HepG2 (cell line): ENCODE measurements around the gene UGGT1. TPM values are rescaled to one million over a fixed set of nuclear protein-coding genes. Genes with fewer than 3 reads are reported as not detected.
A peak's percentile ranks its signal among the peaks of the same experiment; 100 is the strongest.

Source experiments
- ATAC-seq: fragments of 200-7000 bp; cut with Tn5 transposase; 3 replicates; pipeline ENCODE4 v1.9.1; 2020; ENCODE audit warnings: mild to moderate bottlenecking, moderate library complexity
- BruUV-seq: library from RNA; stranded (reverse); fragments of 400-500 nt; replicated peaks from 2 replicates; lab custom pipeline; 2021; lab: Mats Ljungman, UMichigan
- CTCF ChIA-PET: fragments of 300-600 bp; formaldehyde crosslinking; extraction: SDS; loops from one replicate; lab custom pipeline; 2021; ENCODE audit warnings: low total read pairs, inconsistent platforms, low intra/inter-chr PET ratio; lab: Yijun Ruan, JAX
- POLR2A ChIA-PET: fragments of 350-600 bp; sonication (Branson Sonifier 250); formaldehyde crosslinking; loops from one replicate; lab custom pipeline; 2020; ENCODE audit warnings: antibody characterized with exemption, inconsistent platforms; lab: Yijun Ruan, JAX
- DNase-seq: peaks from one replicate; pipeline ENCODE4 v3.0.0-alpha.2; 2015; ENCODE audit warnings: low spot score
- FAIRE-seq: peaks from 3 replicates; lab custom pipeline; 2011; peaks lifted over from hg19 to GRCh38; lab: Jason Lieb, UNC
- H2AFZ ChIP-seq: one replicate; pipeline ENCODE4 v1.6.1; 2011; ENCODE audit warnings: low read length, inconsistent platforms
- H3K27ac ChIP-seq: fragments of 300-600 bp; 3 replicates; pipeline ENCODE4 v1.8.0; 2011; ENCODE audit warnings: mixed run types, mild to moderate bottlenecking, mixed read lengths, low read length, inconsistent platforms; ENCODE audit not compliant: insufficient read depth; ENCODE audit errors: extremely low read length
- H3K27me3 ChIP-seq, 2 experiments: fragments of 200-600 bp in 1 of 2; 2 replicates in 1 of 2; 3 replicates in 1 of 2; pipeline versions ENCODE4 v1.6.0 to v1.8.0; 2011; ENCODE audit warnings: low read length in 2 of 2, mild to moderate bottlenecking in 2 of 2, moderate library complexity in 2 of 2, inconsistent platforms in 1 of 2; ENCODE audit not compliant: insufficient read depth in 2 of 2, control insufficient read depth in 1 of 2
- H3K36me3 ChIP-seq, 2 experiments: fragments of 200-600 bp in 1 of 2; replicated peaks in 1 of 2; 2 replicates in 1 of 2; 3 replicates in 1 of 2; pipeline versions ENCODE4 v1.5.1 to v1.8.0; 2011; ENCODE audit warnings: low read length in 2 of 2, inconsistent platforms in 1 of 2; ENCODE audit not compliant: insufficient read depth in 2 of 2, control insufficient read depth in 1 of 2
- H3K4me1 ChIP-seq: 2 replicates; pipeline ENCODE4 v1.5.1; 2012; ENCODE audit warnings: low read length, inconsistent platforms; ENCODE audit not compliant: insufficient read depth
- H3K4me2 ChIP-seq: 2 replicates; pipeline ENCODE4 v1.6.0; 2011; ENCODE audit warnings: low read depth, low read length, inconsistent platforms
- H3K4me3 ChIP-seq, 3 experiments: fragments of 200-600 bp in 1 of 3; sonication (generic), shearing (Covaris generic) in 1 of 3; replicated peaks in 1 of 3; 2 replicates each; pipeline ENCODE4 v1.5.1; 2011 to 2016; ENCODE audit warnings: low read length in 3 of 3, inconsistent platforms in 2 of 3, low read depth in 2 of 3, mild to moderate bottlenecking in 2 of 3, control low read depth in 1 of 3, mixed read lengths in 1 of 3; ENCODE audit not compliant: insufficient read depth in 1 of 3
- H3K79me2 ChIP-seq: one replicate; pipeline ENCODE4 v1.6.1; 2011; ENCODE audit warnings: low read length, inconsistent platforms; ENCODE audit not compliant: insufficient read depth
- H3K9ac ChIP-seq: 2 replicates; pipeline ENCODE4 v1.6.0; 2011; ENCODE audit warnings: mild to moderate bottlenecking, low read depth, low read length, inconsistent platforms; ENCODE audit not compliant: insufficient read depth
- H3K9me3 ChIP-seq: 2 replicates; pipeline ENCODE4 v1.5.1; 2012; ENCODE audit warnings: mild to moderate bottlenecking, low read length
- H4K20me1 ChIP-seq: 2 replicates; pipeline ENCODE4 v1.6.0; 2011; ENCODE audit warnings: inconsistent platforms, mild to moderate bottlenecking, low read length, moderate library complexity; ENCODE audit not compliant: insufficient read depth
- BHLHE40 ChIP-seq: IDR thresholded peaks from 2 replicates; pipeline ENCODE4 v1.6.1; 2011; ENCODE audit warnings: low read length, improper control_type of control experiment
- CCDC6 ChIP-seq: sonication (generic); formaldehyde crosslinking; IDR thresholded peaks from 2 replicates; pipeline ENCODE4 v1.8.1; 2022; ENCODE audit warnings: mild to moderate bottlenecking, missing genetic modification reagents, moderate library complexity
- EP300 ChIP-seq, 3 experiments: sonication (generic) in 1 of 3; formaldehyde crosslinking in 1 of 3; IDR thresholded peaks; 2 replicates each; pipeline versions ENCODE4 v1.5.1 to v1.6.1; 2011 to 2020; ENCODE audit warnings: low read depth in 2 of 3, low read length in 2 of 3, borderline replicate concordance in 1 of 3, improper control_type of control experiment in 1 of 3, mild to moderate bottlenecking in 1 of 3, missing genetic modification reagents in 1 of 3, moderate library complexity in 1 of 3
- FOXA1 ChIP-seq, 2 experiments: fragments of 450-650 bp in 1 of 2; sonication (generic) in 1 of 2; formaldehyde crosslinking in 1 of 2; IDR thresholded peaks; 2 replicates each; pipeline versions ENCODE4 v1.4.0 to v1.6.1; 2016 to 2020; ENCODE audit warnings: missing genetic modification reagents in 1 of 2
- FUBP1 ChIP-seq: sonication (generic); formaldehyde crosslinking; IDR thresholded peaks from 2 replicates; pipeline ENCODE4 v1.5.1; 2020; ENCODE audit warnings: missing genetic modification reagents, mild to moderate bottlenecking, borderline replicate concordance
- HBP1 ChIP-seq: IDR thresholded peaks from 2 replicates; pipeline ENCODE4 v1.6.1; 2016; ENCODE audit warnings: low read depth, control low read depth
- HMGA1 ChIP-seq: sonication (generic); formaldehyde crosslinking; conservative IDR thresholded peaks from 2 replicates; pipeline ENCODE4 v1.4.0; 2020; ENCODE audit warnings: missing genetic modification reagents
- HNRNPK ChIP-seq: fragments of 200-400 bp; formaldehyde crosslinking; IDR thresholded peaks from 2 replicates; pipeline ENCODE4 v1.6.1; 2018; ENCODE audit warnings: low read length, low read depth, moderate library complexity, mild to moderate bottlenecking; ENCODE audit not compliant: poor library complexity, severe bottlenecking
- ZBTB38 ChIP-seq: sonication (generic); formaldehyde crosslinking; IDR thresholded peaks from 2 replicates; pipeline ENCODE4 v1.5.1; 2020; ENCODE audit warnings: mild to moderate bottlenecking, missing genetic modification reagents
- ZNF142 ChIP-seq: sonication (generic); formaldehyde crosslinking; IDR thresholded peaks from 2 replicates; pipeline ENCODE4 v1.4.0; 2020; ENCODE audit warnings: missing genetic modification reagents
- ZNF263 ChIP-seq: sonication (generic); formaldehyde crosslinking; IDR thresholded peaks from 2 replicates; pipeline ENCODE4 v1.4.0; 2020; ENCODE audit warnings: missing genetic modification reagents
- ZNF550 ChIP-seq: sonication (generic); formaldehyde crosslinking; IDR thresholded peaks from 2 replicates; pipeline ENCODE4 v1.4.0; 2020; ENCODE audit warnings: mild to moderate bottlenecking, missing genetic modification reagents, borderline replicate concordance
- ZNF569 ChIP-seq: sonication (generic); formaldehyde crosslinking; IDR thresholded peaks from 2 replicates; pipeline ENCODE4 v1.5.0; 2020; ENCODE audit warnings: mild to moderate bottlenecking, missing genetic modification reagents, moderate library complexity, borderline replicate concordance
- ZNF580 ChIP-seq: IDR thresholded peaks from 2 replicates; pipeline ENCODE4 v1.6.1; 2016; ENCODE audit warnings: low read depth, borderline replicate concordance
- WGBS: methylation state at CpG from one replicate; pipeline ENCODE4 v1.1.6; 2017; ENCODE audit warnings: low lambda C conversion rate; 5-methylcytosine and 5-hydroxymethylcytosine counted together
- in situ Hi-C: cut with HindIII; loops from 2 replicates; pipeline ENCODE4 v1.10.0; 2017; ENCODE audit warnings: low pct_unique_long_range_greater_than_20kb; ENCODE audit not compliant: extremely low pct_ligation_motif_present
- intact Hi-C: fragments of 100-400 bp; cut with micrococcal nuclease; formaldehyde crosslinking; loops from one replicate; pipeline ENCODE4 v1.10.0; 2022; ENCODE audit not compliant: unreplicated experiment
- polyA plus RNA-seq, 8 experiments: library from polyadenylated mRNA; depleted of rRNA in 3 of 8; stranded (reverse) in 7 of 8; unstranded in 1 of 8; fragments of >200 nt; fragmentation: Illumina TruSeq in 4 of 8; extraction: Trizol in 4 of 8; gene quantifications; 2 replicates each; pipeline versions ENCODE4 v1.2.1 to v1.2.3, GENCODE V29; 2011 to 2016; ENCODE audit warnings: low read depth in 4 of 8, missing spikeins in 1 of 8, mixed read lengths in 1 of 8; ENCODE audit not compliant: insufficient read depth in 1 of 8
- total RNA-seq, 5 experiments: library from RNA; depleted of rRNA; stranded (reverse); fragments of >200 nt; fragmentation: Illumina TruSeq; extraction: Trizol; gene quantifications; 2 replicates each; pipeline ENCODE4 v1.2.3, GENCODE V29; 2016; ENCODE audit warnings: low read depth in 1 of 5

Gene UGGT1
- total and polyA plus RNA-seq, 2 of the 13 experiments (the other 11 are each of a cell fraction or from before 2014, with no cell fraction given) = 35.8 to 83.2 TPM

GRCh38 chr2:128172191-128172590 is 81.2 kb downstream of the UGGT1 start:
- H3K79me2 ChIP-seq = peaks cover 3% of the 10 kb centered on the region
- H4K20me1 ChIP-seq = no peaks in the 10 kb centered on the region
- H3K9ac ChIP-seq = peak overlapping the region; percentile 26
- H2AFZ ChIP-seq = no peak overlapping the region
- H3K27me3 ChIP-seq = no peaks in the 10 kb centered on the region
- intact Hi-C loops (no loop called here), in situ Hi-C loops (loop anchor here (5.0 to 10.0 kb wide), 2 partner anchors 63 to 135 kb away; no protein-coding TSS in a partner anchor)
- no peaks in the 10 kb centered on the region for H3K9me3 ChIP-seq
- H3K4me2 ChIP-seq = peak overlapping the region; percentile 14
- peak overlapping the region; percentile 91 for H3K27ac ChIP-seq
- DNase-seq = peak; percentile 55
- H3K4me3 ChIP-seq = no peak overlapping the region
- POLR2A ChIA-PET = interaction anchor here (2.2 kb wide), 1 partner anchor 81 kb away, joined by 7 read pairs; the partner anchor contains the start of gene UGGT1
- peaks cover 15 to 63% of the 10 kb centered on the region in 2 experiments for H3K36me3 ChIP-seq
- CTCF ChIA-PET = interaction anchor here (3.5 kb wide), 1 partner anchor 62 kb away, joined by 17 read pairs; no protein-coding TSS in a partner anchor
- H3K4me1 ChIP-seq = peaks cover 80% of the 10 kb centered on the region
- ATAC-seq = peak; percentile 14; the same call in 2 of the 3 replicates
- BruUV-seq = no TSS peak
- 90% methylated on average over 5 of the region's 5 CpGs for WGBS
- FAIRE-seq = no peak
- peak; percentile 87 for TF ChIP-seq ZNF142 (CRISPR knock-in tag)
- TF ChIP-seq HBP1 = no peak
- no peak for TF ChIP-seq ZNF550
- no peak for TF ChIP-seq ZNF580 (CRISPR knock-in tag)
- TF ChIP-seq ZNF263 = peak; percentile 64
- 0 out of 4 replicates have a peak, but pooled peaks of 1 of the 2 experiments have one; percentile 6 for TF ChIP-seq EP300 (IDR thresholded peaks at IDR 0.05; ENCODE audit: low read depth in 2 of 2, low read length in 2 of 2)
- no peak for TF ChIP-seq EP300 (CRISPR knock-in tag; IDR thresholded peaks at IDR 0.05; ENCODE audit: borderline replicate concordance)
- no peak for TF ChIP-seq HNRNPK
- TF ChIP-seq CCDC6 = no peak
- TF ChIP-seq ZNF569 (CRISPR knock-in tag) = no peak
- TF ChIP-seq ZBTB38 (CRISPR knock-in tag) = peak; percentile 44; the same call in 1 of the 2 replicates
- no peak for TF ChIP-seq FOXA1 (IDR thresholded peaks at IDR 0.05)
- peak; percentile 66 for TF ChIP-seq FOXA1 (CRISPR knock-in tag; IDR thresholded peaks at IDR 0.05)
- no peak for TF ChIP-seq HMGA1
- TF ChIP-seq FUBP1 (CRISPR knock-in tag) = no peak
- TF ChIP-seq BHLHE40 = no peak
